8988T (cell line): ENCODE data around the gene NFIB.

Experiments
- DNase-seq: peaks from one replicate; pipeline ENCODE4 v3.0.0; 2011

The NFIB gene

DNA sequence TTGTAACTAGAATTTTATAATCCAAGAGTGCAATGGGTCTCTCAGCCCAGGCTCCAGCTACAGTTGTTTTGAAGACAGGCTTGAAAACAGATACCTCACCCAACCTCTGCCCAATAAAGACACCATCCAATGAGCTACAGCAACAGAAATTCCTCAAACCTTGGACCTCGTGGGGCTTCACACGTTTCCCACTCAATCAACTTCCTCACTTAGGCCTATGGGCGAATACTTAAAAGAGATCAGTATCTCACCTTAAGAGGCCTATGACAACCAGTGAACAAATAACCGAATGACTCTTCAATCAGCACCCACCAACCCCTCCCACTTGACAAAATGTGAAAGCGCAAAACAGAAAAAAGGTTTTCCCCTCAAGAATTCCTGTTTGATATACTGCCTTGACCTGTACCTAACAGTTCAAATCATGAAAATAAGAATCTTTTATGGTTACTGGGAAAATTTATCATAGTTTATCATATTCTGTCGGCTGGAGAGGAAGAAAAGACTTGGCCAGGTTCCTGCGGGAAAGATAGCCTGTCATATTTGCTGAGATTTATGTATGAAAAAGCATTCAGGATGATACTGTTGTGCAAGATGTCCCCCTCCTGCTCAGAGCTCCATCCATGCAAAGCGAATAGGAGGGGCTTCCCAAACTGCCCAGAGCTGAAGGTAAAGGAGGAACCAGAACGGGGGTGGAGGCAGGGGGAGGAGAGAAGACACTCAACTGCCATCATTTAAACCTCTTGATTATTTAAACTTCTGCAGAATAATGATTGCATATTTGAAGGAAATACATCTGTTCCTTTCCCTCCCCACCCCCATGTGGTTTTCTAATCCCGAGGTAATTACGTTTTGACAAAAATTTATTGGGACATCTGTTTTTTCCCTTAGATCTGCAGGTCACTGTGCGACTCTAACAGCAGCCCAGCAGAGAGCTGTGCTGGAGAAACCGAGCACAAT lies 256.3 kb downstream of the NFIB start:
- DNase-seq, result no peak

DNA sequence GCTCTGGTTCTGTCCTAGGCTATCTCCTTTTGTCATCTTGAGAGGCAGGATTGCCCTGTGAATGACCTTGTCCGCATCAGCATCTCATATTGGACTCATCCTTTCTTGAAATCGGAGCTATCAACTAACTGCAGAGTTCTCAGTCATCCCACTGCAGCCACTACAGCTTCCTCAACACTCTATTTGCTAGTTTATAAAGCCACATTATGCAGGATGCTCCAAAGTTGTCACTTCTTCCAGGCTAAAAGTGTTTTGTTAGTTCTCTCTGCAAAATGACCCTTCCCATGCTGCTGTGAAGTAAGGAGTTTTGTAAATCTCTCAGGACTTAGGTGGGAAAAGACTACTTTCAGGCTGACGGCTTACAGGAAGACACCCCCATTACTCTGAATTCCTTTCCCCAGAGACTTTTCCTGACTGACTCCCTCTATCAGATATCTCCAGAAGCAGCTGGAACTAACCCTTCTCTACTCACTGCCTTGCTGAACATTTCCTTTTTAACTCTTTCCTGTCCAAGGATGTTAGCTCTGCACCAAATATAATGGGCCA lies 257.6 kb downstream of the NFIB start:
- DNase-seq, result no peak

DNA sequence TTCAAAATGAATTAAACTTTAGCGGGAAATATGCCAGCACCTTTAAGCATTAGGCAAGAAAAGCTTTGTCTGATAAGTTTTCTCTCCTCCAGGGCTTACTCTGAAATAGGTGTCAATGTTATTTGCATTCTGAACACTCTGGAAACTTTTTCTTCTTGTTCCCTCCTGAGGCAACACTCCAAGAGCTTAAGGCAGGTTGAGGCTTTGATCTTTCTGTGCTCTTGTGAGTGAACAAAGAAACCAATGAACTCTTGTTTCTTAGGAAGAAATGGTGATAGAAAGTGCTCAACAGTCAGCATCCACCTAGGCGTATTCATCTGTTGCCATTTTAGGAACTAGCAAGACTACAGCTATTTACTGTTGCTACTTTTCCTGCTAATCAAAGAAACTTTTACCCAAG lies 259.8 kb downstream of the NFIB start:
- no peak for DNase-seq

DNA sequence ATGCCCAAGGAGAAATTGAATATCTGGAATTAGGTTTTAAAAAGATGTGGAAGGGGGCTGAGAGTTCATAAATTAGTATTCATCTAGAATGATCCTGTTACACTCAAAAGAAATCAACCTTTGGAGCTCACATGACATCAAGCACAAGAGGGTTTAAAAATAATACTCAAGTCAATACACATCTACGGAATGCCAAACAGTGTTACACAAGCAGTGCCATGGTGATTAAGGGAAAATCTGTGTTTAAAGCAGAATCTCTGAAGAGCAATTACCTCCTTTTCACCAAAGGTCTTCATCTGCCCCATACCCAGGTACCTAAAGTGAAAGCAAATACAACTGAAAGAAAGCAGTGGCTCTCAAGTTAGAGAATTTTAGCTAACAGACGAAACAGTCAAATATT lies 261.6 kb downstream of the NFIB start:
- DNase-seq, result no peak

DNA sequence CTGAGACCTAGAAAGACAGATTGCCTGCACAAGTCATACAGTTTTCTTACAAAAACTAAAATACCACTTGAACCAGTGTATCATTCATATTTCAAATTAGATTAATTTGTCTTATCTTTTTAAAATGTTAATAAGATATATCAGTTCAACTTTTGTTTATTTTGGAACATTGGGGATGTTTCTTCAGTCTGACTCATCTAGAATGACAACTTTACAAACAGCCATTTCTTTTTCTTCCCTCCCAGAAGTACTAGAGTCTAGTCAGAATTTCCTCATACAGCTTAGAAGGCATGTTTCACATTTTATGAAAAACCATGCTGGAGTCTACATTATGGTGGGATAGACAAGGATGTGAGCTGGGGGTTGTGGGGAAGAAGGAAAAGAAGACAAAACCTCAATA lies 262.5 kb downstream of the NFIB start:
- DNase-seq, result no peak

DNA sequence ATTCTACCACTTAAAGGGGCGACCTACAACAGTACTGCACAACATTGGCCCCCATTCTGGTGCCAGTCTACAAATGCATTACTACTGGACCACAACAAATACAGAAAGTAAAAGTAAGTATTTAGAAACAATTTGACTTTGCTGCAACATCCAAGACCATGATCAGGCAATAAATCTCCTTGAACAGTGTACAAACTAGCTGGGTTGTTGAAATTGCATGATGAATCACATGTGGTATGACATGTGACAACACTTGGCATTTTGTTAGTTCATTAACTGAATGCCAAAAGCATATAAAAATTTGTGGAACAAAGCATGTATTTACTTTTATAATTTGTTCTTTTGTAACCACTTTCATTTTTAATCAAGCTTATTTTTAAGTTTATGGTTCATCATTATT lies 270.5 kb downstream of the NFIB start:
- no peak for DNase-seq

DNA sequence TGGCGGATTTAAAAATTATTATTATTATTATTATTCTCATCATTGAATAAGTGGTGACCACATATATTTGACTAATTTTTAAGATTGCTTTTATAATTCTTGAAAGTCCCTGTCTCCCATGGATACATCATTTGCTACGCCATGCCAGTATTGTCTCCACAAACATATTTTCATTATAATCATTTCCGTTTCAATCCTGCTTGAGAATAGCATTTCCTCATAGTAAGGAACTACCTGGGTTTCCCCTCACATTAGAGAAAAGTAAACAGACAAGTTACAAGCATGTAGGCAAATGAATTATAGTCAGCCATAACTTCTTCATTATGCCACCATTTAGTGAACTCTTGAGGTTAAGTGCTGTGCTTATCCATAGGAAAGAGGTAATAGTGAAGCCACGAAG lies 276.6 kb downstream of the NFIB start:
- no peak for DNase-seq

DNA sequence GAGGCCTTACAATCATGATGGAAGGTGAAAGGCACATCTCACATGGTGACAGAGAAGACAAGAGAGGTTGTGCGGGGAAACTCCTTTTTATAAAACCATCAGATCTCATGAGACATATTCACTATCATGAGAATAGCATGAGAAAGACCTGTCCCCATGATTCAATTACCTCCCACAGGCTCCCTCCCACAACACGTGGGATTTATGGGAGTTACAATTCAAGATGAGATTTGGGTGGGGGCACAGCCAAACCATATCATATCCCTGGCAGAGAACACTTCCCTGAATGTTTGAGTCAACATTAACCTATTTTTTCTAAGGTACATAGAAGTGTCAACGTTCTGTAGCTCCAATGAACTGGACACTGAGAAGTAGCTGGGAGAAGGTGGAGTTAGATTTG lies 280.9 kb downstream of the NFIB start:
- DNase-seq, result no peak
